ENCODE results near the gene MYCBP2.

MYCBP2 gene

GRCh38 chr13:77093735-77094134, 233.2 kb downstream of the MYCBP2 start:
- no peak for DNase-seq (ENCODE audit: low spot score)

- no peak for DNase-seq (ENCODE audit: low spot score)
Measured at GRCh38 chr13:77084755-77085154, 242.1 kb downstream of the MYCBP2 start.

DNA sequence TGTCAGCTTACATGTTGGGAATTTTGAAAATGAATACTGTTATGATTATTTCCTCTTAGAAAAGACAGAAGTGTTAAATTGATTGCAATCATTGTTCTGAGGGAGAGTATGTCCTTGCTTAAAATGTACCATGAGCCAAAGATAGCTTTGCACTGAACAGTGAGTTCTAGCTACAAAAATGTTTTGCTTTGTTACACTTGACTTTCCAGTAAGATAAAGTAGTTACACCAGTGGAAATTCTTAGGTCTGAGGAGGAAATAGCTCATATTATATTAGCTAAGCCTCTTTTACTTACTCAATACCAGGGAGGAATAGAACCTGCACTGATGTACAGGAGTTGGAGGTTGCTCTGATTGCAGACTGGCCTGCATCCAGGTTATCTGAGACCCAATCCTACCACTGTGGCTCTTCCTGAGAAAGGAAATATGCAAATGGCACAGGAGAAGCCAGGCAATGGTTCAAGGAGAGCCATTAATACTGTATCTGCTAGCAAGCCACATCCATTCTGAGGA, 246.9 kb downstream of the MYCBP2 start:
- no peak for DNase-seq (ENCODE audit: low spot score)

- no peak for DNase-seq (ENCODE audit: low spot score)
Measured at GRCh38 chr13:77067519-77067918, 259.4 kb downstream of the MYCBP2 start.

GRCh38 chr13:77065461-77066147, 261.3 kb downstream of the MYCBP2 start:
- DNase-seq (ENCODE audit: low spot score) = no peak

DNA sequence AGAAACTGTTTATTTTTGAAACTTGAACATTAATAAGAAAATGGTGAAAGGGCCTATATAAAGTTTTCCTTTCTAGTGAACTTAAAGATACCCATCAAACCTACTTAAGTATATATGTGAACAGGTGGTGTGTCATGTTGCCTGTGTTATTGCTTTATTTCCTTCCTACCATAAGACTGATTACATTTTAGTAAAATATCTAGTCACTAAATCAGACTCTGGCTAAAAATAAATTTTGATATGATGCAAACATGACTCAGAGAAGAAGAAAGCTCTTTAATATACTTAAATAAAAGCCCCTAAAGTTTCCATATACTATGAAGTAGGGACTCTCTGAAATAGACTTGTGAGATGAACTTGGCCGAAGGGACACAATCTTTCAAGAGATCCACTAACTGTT, 264.8 kb downstream of the MYCBP2 start:
- no peak for DNase-seq (ENCODE audit: low spot score)

DNA sequence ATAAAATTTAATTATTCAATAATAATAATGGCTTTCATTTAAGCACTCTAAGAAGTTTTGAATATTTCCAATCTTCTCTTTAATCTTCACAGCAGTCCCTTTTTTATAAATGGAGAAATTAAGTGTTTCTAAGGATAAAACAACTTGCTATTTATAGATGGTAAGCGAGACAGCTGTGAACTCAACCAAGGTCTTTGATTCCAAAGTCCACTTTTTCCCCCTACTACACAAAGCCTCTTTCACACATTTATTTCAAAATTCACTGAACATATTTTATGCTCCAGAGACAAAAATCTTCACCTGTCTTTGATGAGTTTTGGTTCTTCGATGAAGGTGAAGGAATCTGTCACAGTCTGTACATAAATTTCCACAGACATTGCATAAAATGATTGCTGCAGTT, 265.5 kb downstream of the MYCBP2 start:
- DNase-seq (ENCODE audit: low spot score) = no peak

- DNase-seq (ENCODE audit: low spot score) = no peak
Measured at GRCh38 chr13:77056886-77057285, 270.0 kb downstream of the MYCBP2 start.

DNA sequence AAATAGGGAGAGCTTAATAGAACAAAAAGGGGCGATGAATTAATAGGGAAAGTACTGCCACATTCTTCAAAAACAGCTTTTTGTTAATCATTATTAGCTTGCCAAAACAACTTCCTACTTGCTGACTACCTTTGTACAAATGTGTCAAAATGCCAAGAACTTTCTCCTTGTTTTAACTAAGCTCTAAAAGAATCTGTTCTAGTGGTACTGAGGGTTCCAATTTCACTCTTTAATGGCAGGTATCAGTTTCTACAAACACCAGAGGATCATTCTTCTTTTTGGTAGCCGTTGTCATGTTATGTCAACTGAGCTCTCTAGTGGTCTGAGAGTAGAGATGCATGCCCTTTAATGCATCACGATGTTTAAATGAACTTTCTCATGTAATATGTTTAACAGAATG, 270.5 kb downstream of the MYCBP2 start:
- DNase-seq (ENCODE audit: low spot score) = peak; percentile 21

DNA sequence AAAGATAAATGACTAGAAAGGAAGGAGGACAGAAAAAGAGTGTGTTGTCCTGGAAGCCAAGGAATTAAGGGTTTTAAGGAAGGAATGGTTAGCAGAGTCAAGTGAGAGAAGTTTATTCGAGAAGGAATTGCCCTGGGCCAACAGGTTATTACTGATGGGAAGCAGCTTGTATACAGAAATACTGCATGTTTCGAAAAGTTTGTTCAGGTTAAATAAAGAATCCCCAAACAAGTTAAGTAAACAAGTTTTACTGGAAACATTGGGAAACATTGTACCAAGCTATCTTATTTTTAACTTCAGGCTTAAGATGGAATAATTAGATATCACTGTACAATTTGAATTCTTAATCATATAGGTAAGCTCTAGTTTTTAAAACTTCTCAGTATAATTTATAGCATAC, 271.7 kb downstream of the MYCBP2 start:
- no peak for DNase-seq (ENCODE audit: low spot score)

DNA sequence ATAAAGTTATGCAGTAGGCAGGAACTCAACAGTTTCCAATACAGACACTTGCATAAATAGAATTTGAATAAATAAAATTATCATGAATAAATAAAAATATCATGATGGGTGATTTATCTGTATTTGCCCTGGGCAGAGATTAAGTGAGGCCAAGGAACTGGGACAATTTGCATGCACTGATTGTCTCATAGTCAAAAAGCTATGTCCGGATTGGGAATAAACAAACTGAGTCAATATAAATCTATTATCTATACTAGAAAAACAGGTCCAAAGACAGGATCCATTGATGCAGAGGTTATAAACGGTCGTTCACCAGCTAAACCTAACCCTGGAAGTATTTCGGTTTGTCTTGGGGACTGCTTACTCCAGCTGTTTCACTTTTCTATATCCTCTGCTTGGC, 273.7 kb downstream of the MYCBP2 start:
- DNase-seq (ENCODE audit: low spot score) = no peak

- DNase-seq (ENCODE audit: low spot score) = no peak
Measured at GRCh38 chr13:77048681-77049080, 278.2 kb downstream of the MYCBP2 start.

DNA sequence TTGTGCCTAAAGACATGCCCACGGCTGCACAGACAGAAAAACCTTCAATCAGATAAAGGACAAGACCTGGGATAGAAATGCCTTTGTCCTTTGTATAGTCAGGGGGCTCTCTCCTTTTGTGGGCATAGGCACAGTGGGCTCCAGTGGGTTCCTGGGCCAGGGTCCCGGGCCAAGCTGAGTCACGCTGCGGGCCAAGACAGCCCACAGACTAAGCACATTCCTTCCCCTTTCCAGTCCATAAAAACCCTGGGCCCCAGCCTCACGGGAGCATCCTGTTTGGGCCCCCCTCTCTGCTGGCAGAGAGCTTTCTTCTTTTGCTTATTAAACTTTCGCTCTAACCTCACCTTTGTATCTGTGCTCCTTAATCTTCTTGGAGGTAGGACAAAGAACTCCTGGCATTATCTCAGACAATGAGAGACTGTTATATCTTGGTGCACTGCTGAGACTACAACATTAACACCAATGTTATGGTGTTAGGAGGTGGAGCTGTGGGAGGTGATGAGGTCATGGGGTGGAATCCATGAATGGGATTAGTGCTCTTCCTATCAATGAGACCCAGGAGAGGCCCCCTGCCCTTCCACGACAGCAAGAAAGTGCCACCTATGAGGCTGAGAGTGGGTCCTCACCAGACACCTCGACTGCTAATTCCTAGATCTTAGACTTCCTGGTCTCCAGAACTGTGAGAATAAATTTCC, 279.1 kb downstream of the MYCBP2 start:
- DNase-seq (ENCODE audit: low spot score) = no peak

GRCh38 chr13:77042566-77043177, 284.2 kb downstream of the MYCBP2 start:
- no peak for DNase-seq (ENCODE audit: low spot score)

GRCh38 chr13:77040835-77041234, 286.1 kb downstream of the MYCBP2 start:
- DNase-seq (ENCODE audit: low spot score) = no peak

DNA sequence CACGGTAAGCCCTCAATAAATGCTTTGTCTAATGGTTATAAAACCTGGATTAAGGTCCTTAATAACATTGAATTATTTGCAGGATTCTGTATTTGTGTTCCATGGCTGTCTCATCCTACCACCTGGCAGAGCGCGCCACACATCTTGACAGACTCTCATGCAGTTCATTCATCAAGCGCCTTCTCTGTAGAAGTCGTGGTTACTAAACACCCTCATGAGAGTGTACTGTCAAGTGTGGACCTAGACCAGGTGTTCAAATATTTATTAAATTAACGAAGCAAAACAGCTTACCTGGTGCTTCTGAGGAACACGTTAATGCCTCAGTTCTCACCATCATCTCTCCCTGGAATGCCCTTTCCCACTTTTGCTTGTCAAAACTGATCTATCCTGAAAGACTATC, 286.8 kb downstream of the MYCBP2 start:
- no peak for DNase-seq (ENCODE audit: low spot score)

DNA sequence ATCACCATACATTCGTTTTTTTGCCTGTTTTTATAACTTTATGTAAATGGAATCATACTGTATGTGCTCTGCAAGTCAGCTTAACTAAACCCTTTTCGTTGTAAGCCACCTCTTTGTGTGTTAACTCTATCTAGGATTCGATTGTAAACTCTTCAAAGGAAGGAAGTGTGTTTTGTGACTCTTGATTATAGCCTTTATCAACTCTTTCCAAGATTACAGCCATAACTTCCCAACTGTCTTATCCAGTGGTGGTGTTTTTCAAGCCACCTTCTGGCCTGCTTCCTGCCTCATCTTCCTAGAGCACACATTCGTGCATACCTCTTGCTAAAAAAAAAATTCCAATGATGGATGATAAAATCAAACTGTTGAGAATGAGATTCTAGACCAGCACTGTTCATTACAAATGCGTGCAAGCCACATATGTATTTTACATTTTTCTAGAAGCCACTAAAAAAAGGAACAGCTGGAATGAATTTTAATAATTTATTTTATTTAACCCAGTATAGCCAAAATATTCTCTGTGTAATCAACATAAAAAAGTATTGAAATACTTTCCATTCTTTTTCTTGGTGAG, 287.9 kb downstream of the MYCBP2 start:
- no peak for DNase-seq (ENCODE audit: low spot score)

DNA sequence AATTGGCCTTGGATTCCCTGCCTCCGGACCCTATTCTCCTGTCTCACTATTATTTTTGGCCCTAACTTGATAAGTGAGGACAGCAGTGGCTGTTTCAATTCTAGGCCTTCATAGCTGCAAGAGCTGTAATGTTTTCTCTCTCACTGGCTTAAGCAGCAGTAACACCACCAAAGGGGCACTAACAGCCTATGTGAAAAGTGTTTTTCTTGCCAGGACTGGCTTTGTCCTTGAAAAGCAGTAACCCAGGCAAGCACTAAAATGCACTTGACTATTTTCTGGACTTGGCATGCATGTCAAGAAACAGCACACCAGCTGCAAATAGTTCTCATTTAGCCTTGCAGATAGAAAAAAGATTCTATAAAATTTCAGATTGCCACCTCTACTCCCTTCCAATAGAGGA, 290.6 kb downstream of the MYCBP2 start:
- no peak for DNase-seq (ENCODE audit: low spot score)

DNA sequence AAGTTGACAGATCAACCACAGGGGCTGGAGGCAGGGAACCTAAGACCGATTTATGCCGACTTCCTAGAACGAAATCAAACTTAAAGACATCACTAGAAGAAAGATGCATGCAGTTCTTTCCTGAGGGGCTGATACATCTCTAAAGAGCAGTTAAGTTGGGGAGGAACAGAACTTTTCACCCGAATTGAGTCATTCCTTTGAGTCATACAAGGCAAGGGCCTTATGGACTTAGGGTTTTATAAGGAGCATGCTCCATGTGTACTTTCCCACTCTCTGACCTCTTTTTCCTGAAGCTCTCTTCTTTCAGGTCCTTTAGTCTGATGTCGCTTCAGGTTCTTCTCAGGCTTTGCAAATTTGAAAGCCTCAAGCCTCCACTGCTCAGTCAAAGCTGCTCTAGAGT, 292.0 kb downstream of the MYCBP2 start:
- DNase-seq (ENCODE audit: low spot score) = peak; percentile 31

GRCh38 chr13:77033717-77034302, 293.1 kb downstream of the MYCBP2 start:
- DNase-seq (ENCODE audit: low spot score) = no peak

GRCh38 chr13:77031656-77032243, 295.1 kb downstream of the MYCBP2 start:
- DNase-seq (ENCODE audit: low spot score) = no peak

- no peak for DNase-seq (ENCODE audit: low spot score)
Measured at GRCh38 chr13:77029436-77029835, 297.5 kb downstream of the MYCBP2 start.
